Measurements from ENCODE around the gene RAB4A.

DNA sequence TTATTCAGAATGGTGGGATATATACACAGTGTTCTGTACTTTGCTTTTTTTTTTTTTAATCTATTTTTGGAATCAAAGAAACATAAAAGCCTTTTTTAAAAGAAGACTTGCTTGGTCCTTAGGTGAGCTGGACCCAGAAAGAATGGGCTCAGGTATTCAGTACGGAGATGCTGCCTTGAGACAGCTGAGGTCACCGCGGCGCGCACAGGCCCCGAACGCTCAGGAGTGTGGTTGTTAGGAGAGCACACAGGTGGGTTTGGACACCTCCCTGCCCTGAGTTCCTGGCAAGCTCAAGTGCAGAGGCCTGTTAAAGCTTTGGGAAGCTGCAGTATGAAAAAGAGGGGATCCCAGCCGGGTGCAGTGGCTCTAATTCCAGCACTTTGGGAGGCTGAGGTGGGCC is 31.8 kb downstream of the RAB4A start:
- TF ChIP-seq POLR2A (IDR thresholded peaks at IDR 0.05) = no peak
- TF ChIP-seq, protein P1, sequence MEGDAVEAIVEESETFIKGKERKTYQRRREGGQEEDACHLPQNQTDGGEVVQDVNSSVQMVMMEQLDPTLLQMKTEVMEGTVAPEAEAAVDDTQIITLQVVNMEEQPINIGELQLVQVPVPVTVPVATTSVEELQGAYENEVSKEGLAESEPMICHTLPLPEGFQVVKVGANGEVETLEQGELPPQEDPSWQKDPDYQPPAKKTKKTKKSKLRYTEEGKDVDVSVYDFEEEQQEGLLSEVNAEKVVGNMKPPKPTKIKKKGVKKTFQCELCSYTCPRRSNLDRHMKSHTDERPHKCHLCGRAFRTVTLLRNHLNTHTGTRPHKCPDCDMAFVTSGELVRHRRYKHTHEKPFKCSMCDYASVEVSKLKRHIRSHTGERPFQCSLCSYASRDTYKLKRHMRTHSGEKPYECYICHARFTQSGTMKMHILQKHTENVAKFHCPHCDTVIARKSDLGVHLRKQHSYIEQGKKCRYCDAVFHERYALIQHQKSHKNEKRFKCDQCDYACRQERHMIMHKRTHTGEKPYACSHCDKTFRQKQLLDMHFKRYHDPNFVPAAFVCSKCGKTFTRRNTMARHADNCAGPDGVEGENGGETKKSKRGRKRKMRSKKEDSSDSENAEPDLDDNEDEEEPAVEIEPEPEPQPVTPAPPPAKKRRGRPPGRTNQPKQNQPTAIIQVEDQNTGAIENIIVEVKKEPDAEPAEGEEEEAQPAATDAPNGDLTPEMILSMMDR (IDR thresholded peaks at IDR 0.05) = no peak

Data from thyroid gland (tissue), 4 donors.